Activated T-helper 1 cell treated with anti-CD3 and anti-CD28 coated beads, Interleukin-2, amount 50 U/mL, for 16 hours (primary cell): ENCODE measurements around the gene UBC.
"Not testable (repeated sequence)": the region's sequence is repeated elsewhere in the genome, so short reads cannot be mapped to it uniquely, and the experiment has no call there.

Experiments
- DNase-seq, 2 donors: peaks; one replicate each; pipeline ENCODE4 v3.0.0-alpha.2; 2020; ENCODE audit warnings: low read depth in 1 of 2, low spot score in 1 of 2

UBC gene

GRCh38 chr12:124931528-124931927, 17.1 kb upstream of the UBC start:
- DNase-seq: not testable (repeated sequence)

DNA sequence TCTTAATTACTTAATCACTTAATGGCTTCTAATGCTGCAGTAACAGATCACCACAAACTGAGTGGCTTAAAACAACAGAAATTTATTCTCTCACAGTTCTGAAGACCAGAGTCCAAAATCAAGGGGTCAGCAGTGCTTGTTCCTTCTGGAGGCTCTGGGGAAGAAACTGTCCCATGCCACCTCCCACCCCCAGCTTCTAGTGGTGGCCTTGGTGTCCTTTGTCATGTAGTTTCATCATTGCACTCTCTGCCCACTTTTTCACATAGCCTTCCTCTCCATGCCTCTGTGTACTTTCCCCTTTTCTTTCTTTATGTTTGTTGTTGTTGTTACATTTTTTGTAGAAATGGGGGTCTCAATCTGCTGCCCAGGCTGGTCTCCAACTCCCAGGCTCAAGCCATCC, 16.1 kb upstream of the UBC start:
- DNase-seq: no peak

- no peak for DNase-seq
Observed at GRCh38 chr12:124929649-124930419, 15.4 kb upstream of the UBC start.

DNA sequence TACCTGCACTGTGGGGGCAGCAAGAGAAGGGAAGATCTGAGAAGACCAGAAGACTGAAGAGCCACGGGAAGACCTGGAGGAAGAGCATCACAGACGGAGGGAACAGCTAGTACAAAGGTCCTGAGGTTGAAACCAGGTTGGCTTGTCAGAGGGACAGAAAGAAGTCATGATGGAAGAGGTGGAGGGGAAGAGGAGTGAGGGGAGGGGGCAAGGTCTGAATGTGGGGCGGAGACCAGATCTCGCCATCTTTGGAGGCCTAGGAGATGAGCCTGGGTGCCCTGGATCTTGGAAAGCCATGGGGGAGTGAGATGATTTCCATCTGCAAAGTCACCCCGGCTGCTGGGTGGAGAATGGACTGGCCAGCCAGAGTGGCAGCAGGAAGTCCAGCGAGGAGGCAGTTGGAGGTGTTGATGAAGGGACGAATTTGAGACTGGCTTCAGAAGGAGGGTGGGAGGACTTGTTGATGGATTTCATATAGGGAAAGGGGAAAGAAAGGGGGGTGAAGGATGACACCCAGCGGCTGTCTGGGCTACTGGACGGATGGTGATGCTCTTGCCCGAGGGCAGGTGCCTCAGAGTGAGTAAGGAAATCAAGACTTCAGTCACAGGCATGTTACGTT, 14.6 kb upstream of the UBC start:
- DNase-seq: no peak

DNA sequence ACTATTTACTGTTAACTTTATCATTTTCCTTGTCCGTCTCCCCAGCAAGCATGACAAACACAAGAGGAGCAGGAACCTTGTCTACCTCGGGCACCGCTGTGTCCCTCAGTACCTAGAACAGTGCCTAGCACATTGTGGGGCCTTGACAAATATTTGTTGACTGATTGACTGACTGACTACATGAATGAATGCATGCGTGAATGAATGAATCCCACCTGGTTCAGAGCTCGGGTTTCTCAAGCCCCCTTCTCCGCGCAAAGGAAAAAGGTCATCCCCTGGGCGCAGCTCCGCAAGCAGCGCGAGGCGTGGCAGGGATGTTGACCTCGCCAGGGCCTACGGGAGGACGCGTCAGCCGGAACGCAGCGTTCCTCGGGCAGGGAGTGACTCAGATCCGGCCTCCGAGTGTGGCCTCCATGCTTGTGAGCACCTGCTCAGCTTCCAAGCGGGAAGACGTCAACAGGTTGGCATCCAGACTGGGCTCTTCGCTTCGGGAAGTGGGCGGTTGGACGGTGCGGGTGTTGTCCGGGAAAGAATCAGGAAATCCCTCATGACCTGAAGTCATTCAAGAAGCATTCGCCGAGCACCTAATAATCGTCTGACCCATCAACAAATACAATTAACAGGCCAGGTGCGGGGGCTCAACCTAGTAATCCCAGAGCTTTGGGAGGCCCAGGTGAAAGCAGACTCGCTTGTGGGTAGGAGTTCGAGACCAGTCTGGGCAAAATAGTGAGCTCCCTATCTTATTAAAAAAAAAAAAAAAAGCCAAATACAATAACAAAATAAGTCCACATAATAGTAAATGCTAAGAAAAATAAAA, 13.9 kb upstream of the UBC start:
- peak in 1 of 2 donors; percentile 19 for DNase-seq

- peak; percentile 87 to 93 for DNase-seq
Observed at GRCh38 chr12:124927201-124928094, 13.0 kb upstream of the UBC start.

DNA sequence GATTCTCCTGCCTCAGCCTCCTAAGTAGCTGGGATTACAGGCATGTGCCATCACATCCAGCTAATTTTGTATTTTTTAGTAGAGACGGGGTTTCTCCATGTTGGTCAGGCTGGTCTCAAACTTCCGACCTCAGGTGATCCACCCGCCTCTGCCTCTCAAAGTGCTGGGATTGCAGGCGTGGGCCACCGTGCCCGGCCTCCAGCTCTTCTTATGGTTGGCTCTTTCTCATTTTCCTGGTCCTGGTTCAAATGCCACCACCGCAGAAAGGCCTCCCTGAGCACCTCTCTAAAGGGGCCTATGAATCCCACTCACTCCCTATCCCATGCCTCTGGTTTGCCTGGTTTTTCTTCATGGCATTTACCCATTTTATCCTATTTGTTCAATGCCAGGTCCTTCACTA, 11.3 kb upstream of the UBC start:
- not testable (repeated sequence) for DNase-seq

GRCh38 chr12:124925117-124925516, 10.7 kb upstream of the UBC start:
- no peak for DNase-seq

- DNase-seq: no peak
Observed at GRCh38 chr12:124923905-124924734, 9.7 kb upstream of the UBC start.

- DNase-seq: peak in 1 of 2 donors; percentile 65
Observed at GRCh38 chr12:124921200-124922031, 7.0 kb upstream of the UBC start.

DNA sequence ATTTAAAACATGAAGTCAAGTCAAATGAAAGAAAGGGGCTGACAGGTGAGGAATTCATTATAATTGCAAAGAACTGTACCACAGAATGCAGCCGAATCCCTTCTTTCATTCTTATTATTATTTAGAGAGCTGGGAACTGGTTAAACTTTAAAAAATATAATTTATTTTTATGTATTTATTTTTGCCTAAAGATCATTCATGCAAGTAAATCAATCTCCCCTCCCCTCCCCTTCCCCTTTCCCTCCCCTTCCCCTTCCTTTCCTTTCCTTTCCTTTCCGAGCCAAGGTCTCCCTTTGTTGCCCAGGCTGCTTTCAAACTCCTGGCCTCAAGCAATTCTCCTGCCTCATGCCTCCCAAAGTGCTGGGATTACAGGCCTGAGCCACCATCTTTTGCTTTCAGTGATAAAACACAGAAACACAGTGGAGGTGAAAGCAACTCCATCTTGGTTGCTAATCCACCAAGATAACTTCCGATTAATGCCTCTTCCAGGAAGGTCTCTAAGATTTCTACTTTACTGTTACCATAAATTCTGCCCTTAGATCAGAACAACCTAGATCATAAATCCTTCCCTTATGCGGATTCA, 6.0 kb upstream of the UBC start:
- DNase-seq: no peak

GRCh38 chr12:124919521-124920352, 5.3 kb upstream of the UBC start:
- peak in 1 of 2 donors; percentile 24 for DNase-seq

DNA sequence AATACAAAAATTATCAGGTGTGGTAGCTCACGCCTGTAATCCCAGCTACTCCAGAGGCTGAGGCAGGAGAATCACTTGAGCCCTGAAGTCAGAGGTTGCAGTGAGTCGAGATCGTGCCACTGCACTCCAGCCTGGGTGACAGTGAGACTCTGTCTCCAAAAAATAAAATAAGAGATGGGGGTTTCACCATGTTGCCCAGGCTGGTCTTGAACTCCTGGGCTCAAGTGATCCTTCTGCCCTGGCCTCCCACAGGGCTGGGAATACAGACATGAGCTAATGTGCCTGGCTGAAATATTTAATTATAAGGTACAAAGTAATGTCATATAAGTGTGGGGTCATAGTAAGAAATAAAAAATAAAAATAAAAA, 4.2 kb upstream of the UBC start:
- DNase-seq: not testable (repeated sequence)

- no peak for DNase-seq
Observed at GRCh38 chr12:124917841-124918621, 3.6 kb upstream of the UBC start.

DNA sequence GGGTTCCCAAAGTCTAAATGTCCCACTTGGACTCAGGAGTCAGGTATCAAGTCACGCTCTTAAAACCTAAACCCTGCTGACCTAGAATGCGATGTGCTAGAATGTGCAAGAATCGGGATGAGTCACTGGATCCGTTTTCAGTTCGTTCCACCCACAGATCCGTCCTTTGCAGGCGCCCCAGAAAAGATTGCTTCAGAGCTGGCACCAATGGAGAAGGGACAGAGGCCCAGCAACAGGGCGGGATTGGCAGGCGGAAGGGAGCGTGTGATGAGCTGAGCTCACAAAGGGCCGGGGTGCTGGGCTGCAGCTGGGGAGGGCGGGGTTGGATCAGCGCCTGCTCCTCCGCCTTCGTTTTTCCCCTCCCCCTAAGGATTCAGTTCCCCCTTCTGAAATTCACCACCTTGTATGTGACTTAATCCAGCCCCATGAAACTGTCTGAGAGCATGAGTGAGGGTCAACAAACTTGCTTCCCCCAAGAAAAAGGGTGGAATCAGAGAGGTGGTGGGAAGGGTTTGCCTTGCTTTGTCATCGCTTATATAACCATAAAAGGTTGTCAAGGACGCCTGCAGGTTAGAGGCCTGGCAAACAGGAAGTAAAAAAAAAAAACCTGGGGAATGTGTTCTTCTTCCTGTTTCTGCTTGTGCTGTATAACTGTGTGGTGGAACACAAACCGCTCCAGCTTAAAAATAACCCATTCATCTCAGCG, 2.8 kb upstream of the UBC start:
- peak; percentile 81 to 87 for DNase-seq

DNA sequence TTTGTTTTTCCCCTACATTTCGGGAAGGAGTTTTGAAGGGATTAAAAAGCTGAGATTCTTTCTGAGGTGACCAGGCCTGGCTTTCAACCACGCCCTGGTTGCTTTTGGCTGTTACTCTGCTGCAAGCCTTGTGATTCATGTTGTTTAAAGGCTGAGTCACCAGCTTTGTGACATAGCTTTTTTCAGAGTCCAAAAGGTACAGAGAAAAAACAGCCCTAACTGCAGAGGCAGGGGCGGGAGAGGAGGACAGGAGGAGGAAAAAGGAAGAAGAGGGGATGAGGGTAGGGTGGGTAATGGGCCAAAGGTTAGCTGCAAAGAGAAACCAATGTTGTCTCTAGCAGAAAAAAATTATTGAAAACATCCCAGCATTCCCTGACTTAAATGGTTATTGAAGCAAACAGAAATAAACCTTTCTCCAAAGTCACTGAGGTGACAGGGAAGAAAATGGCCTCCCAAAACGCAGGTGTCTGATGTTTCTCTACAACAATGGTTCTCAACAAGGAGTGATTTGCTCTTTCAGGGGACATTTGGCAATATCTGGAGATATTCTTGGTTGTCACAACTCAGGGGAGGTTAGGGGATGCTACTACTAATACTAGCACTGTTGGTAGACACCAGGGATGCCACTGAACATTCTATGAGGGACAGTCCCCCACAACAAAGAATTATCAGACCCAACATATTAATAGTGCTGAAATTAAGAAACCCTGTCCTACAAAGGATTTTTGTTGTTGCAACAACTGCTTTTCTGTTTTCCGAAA, 2.1 kb upstream of the UBC start:
- peak in 1 of 2 donors; percentile 13 for DNase-seq
